Stimulated activated CD4-positive, alpha-beta T cell treated with anti-CD3 and anti-CD28 coated beads, TNF-alpha, amount 100 ng/mL, for 24 hours (primary cell): Measurements from ENCODE around the gene SLC5A10.
"Not testable (repeated sequence)": the region's sequence is repeated elsewhere in the genome, so short reads cannot be mapped to it uniquely, and the experiment has no call there.

ENCODE experiments used
- DNase-seq, 3 experiments: peaks; one replicate each; pipeline ENCODE4 v3.0.0-alpha.2; 2020; ENCODE audit warnings: low read depth in 3 of 3

Gene SLC5A10

GRCh38 chr17:19017804-19018599, 66.0 kb downstream of the SLC5A10 start:
- DNase-seq, result no peak

GRCh38 chr17:19018600-19018950, 66.6 kb downstream of the SLC5A10 start:
- no peak for DNase-seq

DNA sequence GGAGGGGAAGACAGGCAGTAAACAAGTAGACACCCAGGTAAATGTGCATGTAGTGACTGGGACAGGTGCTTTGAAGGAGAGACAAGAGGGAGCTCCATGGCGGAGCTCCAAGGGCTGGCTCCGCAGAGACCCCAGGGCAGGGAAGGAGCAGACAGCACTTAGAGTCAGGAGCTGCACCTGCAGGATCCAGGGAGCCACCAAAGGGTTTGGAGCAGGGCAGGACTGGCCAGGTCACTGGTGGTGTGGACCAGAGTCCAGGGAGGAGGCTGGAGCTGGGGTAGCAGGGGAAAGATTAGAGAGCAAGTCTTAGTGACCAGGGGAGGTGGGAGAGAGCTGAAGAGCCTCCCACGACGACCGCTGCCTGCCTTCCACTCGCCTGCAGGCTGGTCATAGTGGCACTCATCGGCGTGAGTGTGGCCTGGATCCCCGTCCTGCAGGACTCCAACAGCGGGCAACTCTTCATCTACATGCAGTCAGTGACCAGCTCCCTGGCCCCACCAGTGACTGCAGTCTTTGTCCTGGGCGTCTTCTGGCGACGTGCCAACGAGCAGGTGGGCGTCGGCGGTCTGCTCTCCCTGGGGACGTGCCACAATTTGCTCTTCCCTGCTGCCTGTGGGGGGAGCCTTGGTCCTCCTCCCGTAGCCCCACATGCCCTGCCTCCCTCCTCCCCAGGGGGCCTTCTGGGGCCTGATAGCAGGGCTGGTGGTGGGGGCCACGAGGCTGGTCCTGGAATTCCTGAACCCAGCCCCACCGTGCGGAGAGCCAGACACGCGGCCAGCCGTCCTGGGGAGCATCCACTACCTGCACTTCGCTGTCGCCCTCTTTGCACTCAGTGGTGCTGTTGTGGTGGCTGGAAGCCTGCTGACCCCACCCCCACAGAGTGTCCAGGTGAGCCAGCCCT, 67.3 kb downstream of the SLC5A10 start:
- no peak for DNase-seq

DNA sequence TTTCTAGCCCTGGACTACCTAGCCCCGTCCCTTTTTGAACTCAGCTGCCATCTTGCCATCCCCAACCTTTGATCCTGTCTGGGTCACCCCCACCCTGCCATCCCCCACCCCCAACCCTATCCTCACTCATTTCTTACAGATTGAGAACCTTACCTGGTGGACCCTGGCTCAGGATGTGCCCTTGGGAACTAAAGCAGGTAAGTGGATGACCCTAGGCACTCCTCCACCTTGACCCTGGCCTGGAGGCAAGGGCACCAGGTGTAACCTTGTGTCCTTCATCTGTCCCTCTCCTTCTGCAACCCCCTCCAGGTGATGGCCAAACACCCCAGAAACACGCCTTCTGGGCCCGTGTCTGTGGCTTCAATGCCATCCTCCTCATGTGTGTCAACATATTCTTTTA, 68.1 kb downstream of the SLC5A10 start:
- no peak for DNase-seq

GRCh38 chr17:19021011-19021621, 69.2 kb downstream of the SLC5A10 start:
- not testable (repeated sequence) for DNase-seq

DNA sequence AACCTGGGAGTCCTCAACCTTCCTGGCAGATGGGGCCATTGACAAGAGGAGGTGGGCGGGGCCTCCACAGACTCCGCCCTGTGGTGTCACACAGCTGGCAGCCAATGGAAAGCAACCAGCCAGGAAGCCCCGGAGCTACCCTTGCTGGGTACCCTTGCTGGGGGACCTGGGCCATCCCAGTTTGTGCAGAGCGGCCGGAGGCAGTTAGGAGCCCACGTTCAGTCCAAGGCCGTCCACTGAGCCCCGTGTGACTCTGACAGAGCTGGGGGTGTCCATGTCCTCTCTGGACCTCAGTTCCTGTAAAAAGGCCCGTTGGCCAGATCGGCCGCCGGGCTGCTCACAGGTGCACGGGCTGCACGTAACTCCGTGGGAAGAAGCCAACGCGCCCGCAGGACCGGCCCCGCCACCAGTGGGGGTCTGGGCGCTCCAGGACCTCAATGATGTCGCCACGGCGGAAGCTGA, 69.7 kb downstream of the SLC5A10 start:
- DNase-seq, result peak in 2 of 3 experiments; percentile 22 to 46

DNA sequence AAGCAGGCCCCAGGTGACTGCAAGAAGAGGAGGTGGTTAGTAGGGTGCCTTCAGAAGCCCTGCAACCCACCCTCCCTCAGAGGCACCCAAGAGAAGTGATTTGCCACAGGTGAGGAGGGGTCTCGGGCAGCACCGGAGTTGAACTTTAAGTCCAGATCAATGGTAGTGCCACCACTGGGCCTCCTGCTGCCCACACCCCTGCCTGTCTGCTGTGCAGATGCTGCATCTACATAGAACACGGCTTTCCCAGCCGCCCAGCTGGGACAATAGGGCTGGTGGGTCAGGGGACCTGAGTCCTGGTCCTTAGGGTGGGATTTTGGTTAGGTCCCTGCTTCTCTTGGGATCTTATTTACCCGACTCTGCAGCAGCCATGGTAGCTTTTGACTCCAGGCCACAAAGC, 70.2 kb downstream of the SLC5A10 start:
- no peak for DNase-seq

GRCh38 chr17:19022747-19023146, 70.8 kb downstream of the SLC5A10 start:
- no peak for DNase-seq

- DNase-seq, result no peak
Observed at GRCh38 chr17:19023209-19023999, 71.4 kb downstream of the SLC5A10 start.

DNA sequence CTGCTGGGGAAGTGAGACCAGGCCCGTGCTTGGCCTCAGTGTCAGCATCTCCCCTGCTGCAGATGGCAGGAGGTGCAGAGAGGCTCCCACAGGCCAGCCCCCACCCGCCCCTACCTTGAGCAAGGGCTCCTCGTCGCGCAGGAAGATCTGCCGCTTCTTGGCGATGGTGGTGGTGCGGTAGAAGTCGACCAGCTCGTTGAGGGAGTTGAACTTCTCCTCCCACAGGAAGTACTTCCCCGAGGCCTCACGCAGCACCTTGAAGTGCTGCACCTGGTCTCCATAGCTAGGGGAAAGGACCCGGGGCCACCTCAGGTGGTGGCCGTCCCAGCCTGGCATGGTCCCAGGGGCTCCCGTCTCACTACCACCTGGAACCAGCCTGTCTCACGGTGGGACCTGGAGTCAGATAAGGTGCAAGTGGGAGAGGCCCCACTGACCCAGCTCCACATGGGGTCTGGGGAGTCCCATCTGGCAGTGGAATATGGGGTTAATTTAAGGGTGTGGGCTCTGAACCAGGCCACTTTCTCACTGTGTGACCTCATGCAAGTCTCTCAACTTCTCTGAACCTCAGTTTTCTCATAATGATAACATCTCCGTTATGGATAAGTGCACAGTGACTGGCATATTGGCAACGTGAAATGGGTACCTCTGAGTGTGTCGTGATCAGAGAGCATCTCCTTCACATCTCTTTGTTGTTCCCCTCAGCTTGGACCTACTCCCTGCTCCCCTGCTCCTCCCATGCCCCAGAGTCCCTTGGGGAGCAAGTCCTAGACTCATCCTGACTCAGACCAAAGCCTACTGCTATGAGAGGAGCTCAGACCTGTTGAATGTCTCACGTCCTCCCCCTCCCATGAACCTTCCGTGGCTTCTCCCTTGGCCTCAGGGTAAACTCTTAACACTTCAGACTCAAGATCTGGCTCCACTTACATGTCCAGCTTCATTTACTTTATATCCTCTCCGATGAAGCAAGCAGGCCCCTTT, 72.4 kb downstream of the SLC5A10 start:
- DNase-seq, result no peak

DNA sequence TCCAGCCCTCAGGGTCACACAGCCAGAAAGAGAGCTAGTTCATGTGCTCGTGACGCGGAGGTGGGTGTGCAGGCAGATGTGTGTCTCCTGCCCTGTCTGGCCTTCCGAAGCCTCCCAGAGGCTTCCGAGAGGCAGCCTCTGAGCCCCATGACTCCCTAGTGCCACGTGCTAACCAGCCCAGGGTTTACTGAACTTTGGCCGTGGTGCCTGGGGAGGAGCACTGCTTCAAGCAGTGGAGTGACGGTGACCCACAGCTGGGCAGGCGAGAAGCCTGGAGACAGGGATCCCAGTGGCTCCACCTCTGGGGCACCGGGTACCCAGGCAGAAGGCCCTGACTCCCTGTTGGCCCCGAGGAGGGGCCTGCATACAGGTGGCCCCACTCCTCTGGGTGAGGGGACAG, 76.7 kb downstream of the SLC5A10 start:
- not testable (repeated sequence) for DNase-seq

DNA sequence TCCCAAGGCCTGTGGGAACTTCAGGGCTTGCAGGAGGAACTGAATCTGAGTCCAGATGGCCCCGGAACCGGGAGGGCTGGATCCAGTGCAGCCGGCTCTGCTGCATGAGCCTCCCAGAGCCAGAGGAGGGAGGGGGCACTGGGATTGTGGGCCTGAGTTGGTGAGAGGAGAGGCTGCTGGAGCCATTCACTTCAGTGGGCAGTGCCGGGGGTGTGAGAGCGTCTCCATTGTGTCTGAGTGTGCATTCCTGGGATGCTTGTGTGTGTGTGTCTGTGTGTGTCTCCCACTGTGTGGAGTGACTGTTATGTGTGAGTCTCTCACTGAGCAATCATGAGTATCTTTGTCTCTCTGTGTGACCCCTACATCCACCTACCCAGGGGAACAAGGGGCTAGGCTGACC, 77.8 kb downstream of the SLC5A10 start:
- DNase-seq, result not testable (repeated sequence)

DNA sequence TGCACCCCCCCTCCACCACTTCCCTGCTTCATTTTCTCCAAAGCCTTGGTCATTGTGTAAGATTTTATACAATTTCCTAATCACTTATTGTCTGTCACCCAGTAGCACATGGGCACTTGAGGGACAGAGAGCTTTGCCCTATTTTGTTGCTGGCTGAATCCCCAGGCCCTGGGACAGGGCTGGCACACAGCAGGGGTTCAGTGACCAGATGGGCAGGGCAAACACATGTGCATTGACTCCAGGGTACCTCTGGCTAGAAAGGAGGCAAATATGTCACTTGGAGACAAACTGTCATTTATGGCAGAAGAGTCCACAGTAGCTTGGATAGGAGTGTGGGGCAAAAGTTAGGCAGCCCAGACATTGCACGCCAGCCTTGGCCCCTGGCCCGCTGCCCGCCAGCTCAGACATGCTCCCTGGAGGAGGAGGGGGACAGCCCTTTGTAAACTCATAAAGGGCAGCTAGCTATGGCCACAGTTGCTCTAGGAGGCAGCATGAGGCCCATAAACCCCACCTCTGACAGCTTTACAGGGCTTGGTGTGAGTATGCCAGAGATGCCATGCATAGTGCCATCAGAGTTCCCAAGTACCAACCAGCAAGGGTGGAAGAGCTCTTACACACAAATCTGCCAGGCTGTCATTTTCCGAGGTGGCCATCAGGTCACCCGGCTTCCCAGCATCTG, 78.9 kb downstream of the SLC5A10 start:
- not testable (repeated sequence) for DNase-seq

DNA sequence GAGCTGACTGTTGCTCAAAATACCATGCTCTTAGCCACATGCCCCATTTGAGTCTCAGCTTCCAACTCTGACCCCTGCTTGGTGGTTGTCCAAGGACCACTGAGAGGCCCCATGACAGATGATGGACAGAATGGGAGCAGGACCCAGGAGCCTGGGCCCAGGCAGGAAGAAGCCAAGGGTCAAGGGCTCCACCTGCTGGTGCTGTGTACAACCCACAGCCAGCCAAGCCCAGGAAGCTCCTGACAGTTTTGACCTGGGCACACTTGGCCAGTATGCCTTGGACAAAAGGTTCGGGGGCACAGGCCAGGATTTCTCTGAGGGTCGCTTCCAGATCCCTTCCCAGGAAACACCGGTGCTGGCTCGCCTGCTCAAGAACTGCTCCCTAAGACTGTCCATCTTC, 79.8 kb downstream of the SLC5A10 start:
- DNase-seq, result peak in 2 of 3 experiments; percentile 23 to 50

DNA sequence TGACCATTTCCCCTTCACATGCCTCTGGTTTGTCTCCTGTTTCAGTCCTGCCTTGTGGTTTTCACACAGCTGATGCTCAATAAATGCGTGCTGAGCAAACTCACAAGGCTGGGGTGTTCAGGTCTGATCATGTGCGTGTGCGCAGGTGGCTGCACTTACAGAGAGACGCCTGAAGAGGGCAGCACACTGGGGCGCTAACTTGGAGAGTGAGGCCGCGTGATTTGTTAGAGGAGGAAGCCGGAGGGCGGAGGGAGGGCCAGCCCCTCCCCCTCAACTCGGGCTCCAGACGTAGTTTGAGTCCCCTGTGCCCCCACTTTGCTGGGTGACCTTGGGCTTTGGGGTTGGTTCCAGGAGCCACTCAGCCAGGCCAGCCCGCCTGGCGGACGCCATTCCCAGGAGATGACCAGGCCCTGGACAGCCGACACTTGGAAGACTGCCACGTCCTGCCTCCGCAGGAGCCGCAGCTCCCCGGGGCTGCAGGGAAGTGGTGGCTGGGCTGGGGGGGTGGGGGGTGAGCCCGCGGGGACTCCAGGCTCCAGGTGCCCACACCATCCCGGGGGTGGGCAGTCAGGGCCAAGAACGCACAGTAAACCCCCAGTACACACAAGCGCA, 80.5 kb downstream of the SLC5A10 start:
- DNase-seq, result not testable (repeated sequence)

DNA sequence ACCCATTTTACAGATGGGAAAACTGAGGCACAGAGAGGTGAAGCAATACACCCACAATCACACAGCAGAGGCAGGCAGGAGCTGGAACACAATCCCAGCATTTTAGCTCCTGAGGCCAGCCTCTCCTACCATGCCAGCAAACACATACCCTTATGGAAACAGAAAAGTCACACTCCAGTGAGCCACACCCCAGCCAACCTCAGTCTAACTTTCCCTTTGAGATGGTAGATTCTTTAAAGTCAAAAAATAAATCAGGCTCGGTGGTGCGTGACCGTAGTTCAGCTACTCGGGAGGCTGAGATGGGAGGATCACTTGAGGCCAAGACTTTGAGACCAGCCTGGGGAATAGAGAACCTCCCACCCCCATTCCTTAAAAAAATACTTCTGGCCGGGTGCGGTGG, 84.2 kb downstream of the SLC5A10 start:
- not testable (repeated sequence) for DNase-seq

GRCh38 chr17:19037547-19037946, 85.6 kb downstream of the SLC5A10 start:
- DNase-seq, result not testable (repeated sequence)

DNA sequence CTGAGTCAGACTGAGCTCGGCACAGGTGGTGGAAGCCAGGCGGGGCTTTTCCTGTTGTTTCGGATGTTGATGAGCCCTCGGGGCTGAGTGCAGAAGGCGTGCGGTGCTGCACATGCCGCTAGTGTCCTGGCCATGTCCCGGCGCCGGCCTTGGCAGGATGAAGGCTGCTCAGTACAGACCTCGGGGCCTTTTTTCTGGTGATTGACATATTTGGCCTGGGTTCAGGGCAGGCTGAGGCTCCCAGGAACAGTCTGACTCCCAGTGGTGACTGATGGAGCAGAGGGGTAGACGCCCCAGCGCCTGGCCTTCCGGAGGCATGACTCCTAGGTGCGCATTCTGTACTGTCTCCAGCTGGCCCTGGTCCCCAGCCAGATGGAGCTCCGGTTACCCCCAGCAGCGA, 86.0 kb downstream of the SLC5A10 start:
- not testable (repeated sequence) for DNase-seq

DNA sequence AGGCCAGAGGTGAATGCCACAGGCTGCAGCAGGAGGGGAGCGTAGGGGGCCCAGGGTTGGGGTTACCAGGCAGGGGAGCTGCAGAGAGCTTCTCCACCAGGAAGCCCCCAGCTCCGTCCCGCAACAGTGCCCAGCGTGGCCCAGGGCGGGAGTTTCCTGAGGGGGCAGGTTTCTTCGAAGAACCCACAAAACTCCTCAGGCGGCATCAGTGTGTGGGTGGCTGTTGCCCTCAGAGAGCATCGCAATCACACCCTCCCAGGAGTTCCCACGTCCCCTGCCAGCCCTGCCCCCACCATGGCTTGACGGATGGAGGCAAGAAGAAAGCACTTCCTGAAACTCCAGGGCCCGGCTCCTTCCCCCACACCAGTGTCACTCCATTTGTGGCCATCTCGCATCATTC, 86.8 kb downstream of the SLC5A10 start:
- not testable (repeated sequence) for DNase-seq
